PFSK-1 (cell line): ENCODE measurements around the gene TTC12.

ENCODE experiments used
- FOXP2 ChIP-seq: optimal IDR thresholded peaks from 2 replicates; pipeline ENCODE3; 2011; ENCODE audit warnings: borderline replicate concordance, control low read depth, inconsistent platforms; ENCODE audit not compliant: insufficient read depth; ENCODE audit errors: extremely low read length, extremely low read depth
- POLR2AphosphoS5 ChIP-seq: IDR thresholded peaks from 2 replicates; pipeline ENCODE4 v1.6.1; 2012; ENCODE audit warnings: low read depth, mild to moderate bottlenecking, control low read depth, low read length, moderate library complexity
- REST ChIP-seq, 2 experiments: IDR thresholded peaks; 2 replicates each; pipeline versions ENCODE4 v1.6.1 to v1.8.0; 2011 to 2012; ENCODE audit warnings: low read depth in 2 of 2, low read length in 2 of 2, control low read depth in 1 of 2, inconsistent platforms in 1 of 2, mild to moderate bottlenecking in 1 of 2, moderate library complexity in 1 of 2; ENCODE audit not compliant: insufficient read depth in 1 of 2
- SIN3A ChIP-seq: IDR thresholded peaks from 2 replicates; pipeline ENCODE4 v1.6.1; 2012; ENCODE audit warnings: mild to moderate bottlenecking, low read length, moderate library complexity, borderline replicate concordance; ENCODE audit not compliant: insufficient read depth
- TAF1 ChIP-seq: IDR thresholded peaks from 2 replicates; pipeline ENCODE4 v1.6.1; 2012; ENCODE audit warnings: low read length, control low read depth, borderline replicate concordance; ENCODE audit not compliant: insufficient read depth

- no peak for TF ChIP-seq TAF1
- no peak for TF ChIP-seq POLR2AphosphoS5
- TF ChIP-seq REST (IDR thresholded peaks at IDR 0.05; ENCODE audit: insufficient read depth in 1 of 2, low read depth in 2 of 2, low read length in 2 of 2), result no peak
- no peak for TF ChIP-seq SIN3A
- no peak for TF ChIP-seq FOXP2
Measured at GRCh38 chr11:113289431-113290187, 24.8 kb upstream of the TTC12 start.
